Stimulated activated CD4-positive, alpha-beta T cell treated with anti-CD3 and anti-CD28 coated beads, Interleukin-1b, Interleukin-23, amount 100 ng/mL, for 24 hours (primary cell): ENCODE results near the gene ELAVL3.

Experiments used
- DNase-seq, 4 experiments: peaks; one replicate each; pipeline ENCODE4 v3.0.0-alpha.2; 2020; ENCODE audit warnings: low read depth in 4 of 4, low spot score in 1 of 4

The ELAVL3 gene

GRCh38 chr19:11480715-11481533 lies at the start of gene ELAVL3:
Gene ELAVL3 (minus strand): TSS chr19:11481046. CDS start chr19:11480608, 438 bp downstream.
- no peak for DNase-seq

- peak in 1 of 4 experiments; percentile 30 for DNase-seq
Measured at GRCh38 chr19:11530432-11530831, 49.6 kb upstream of the ELAVL3 start.

GRCh38 chr19:11528551-11529341 lies 47.9 kb upstream of the ELAVL3 start, which contains the start of gene ECSIT:
Gene ECSIT (minus strand): TSS chr19:11529134. CDS start chr19:11519170, 9,964 bp downstream.
- peak; percentile 81 to 93 (median 86) for DNase-seq

GRCh38 chr19:11519138-11519537 lies 38.3 kb upstream of the ELAVL3 start:
- DNase-seq: no peak

- DNase-seq: no peak
Measured at GRCh38 chr19:11513946-11514345, 33.1 kb upstream of the ELAVL3 start.

GRCh38 chr19:11510444-11510843 lies 29.6 kb upstream of the ELAVL3 start:
- no peak for DNase-seq

GRCh38 chr19:11507370-11508078 lies 26.7 kb upstream of the ELAVL3 start:
- DNase-seq: no peak

- no peak for DNase-seq
Measured at GRCh38 chr19:11506967-11507366, 26.1 kb upstream of the ELAVL3 start.

- DNase-seq: peak in 1 of 4 experiments; percentile 28
Measured at GRCh38 chr19:11506101-11506555, 25.3 kb upstream of the ELAVL3 start.

GRCh38 chr19:11505504-11506100 lies 24.8 kb upstream of the ELAVL3 start, which contains the start of gene ZNF653:
Gene ZNF653 (minus strand): TSS chr19:11505839. CDS start chr19:11505786, 53 bp downstream.
- DNase-seq: peak; percentile 87 to 91 (median 90)

- DNase-seq: peak; percentile 82 to 98 (median 92)
Measured at GRCh38 chr19:11505032-11505503, 24.2 kb upstream of the ELAVL3 start.

GRCh38 chr19:11504502-11505031 lies 23.7 kb upstream of the ELAVL3 start:
- no peak for DNase-seq

- no peak for DNase-seq
Measured at GRCh38 chr19:11499890-11500420, 19.1 kb upstream of the ELAVL3 start.

- no peak for DNase-seq
Measured at GRCh38 chr19:11499220-11499726, 18.4 kb upstream of the ELAVL3 start.

GRCh38 chr19:11496391-11497163 lies 15.7 kb upstream of the ELAVL3 start:
- DNase-seq: peak in 3 of 4 experiments; percentile 47 to 55 (median 51)

GRCh38 chr19:11495885-11496284 lies 15.0 kb upstream of the ELAVL3 start:
- no peak for DNase-seq

GRCh38 chr19:11495481-11495880 lies 14.6 kb upstream of the ELAVL3 start:
- DNase-seq: no peak

GRCh38 chr19:11494634-11495285 lies 13.9 kb upstream of the ELAVL3 start:
- DNase-seq: no peak
